AG09319 (cell line): ENCODE measurements around the gene PPP1R37.
A peak's percentile ranks its signal among the peaks of the same experiment; 100 is the strongest.

Experiments used
- DNase-seq: peaks from one replicate; pipeline ENCODE4 v3.0.0-alpha.2; 2010; ENCODE audit warnings: low read depth; ENCODE audit errors: extremely low read depth
- CTCF ChIP-seq: IDR thresholded peaks from 2 replicates; pipeline ENCODE4 v1.5.1; 2011; ENCODE audit warnings: low read depth, mild to moderate bottlenecking, inconsistent platforms, low read length, moderate library complexity

PPP1R37 gene

DNA sequence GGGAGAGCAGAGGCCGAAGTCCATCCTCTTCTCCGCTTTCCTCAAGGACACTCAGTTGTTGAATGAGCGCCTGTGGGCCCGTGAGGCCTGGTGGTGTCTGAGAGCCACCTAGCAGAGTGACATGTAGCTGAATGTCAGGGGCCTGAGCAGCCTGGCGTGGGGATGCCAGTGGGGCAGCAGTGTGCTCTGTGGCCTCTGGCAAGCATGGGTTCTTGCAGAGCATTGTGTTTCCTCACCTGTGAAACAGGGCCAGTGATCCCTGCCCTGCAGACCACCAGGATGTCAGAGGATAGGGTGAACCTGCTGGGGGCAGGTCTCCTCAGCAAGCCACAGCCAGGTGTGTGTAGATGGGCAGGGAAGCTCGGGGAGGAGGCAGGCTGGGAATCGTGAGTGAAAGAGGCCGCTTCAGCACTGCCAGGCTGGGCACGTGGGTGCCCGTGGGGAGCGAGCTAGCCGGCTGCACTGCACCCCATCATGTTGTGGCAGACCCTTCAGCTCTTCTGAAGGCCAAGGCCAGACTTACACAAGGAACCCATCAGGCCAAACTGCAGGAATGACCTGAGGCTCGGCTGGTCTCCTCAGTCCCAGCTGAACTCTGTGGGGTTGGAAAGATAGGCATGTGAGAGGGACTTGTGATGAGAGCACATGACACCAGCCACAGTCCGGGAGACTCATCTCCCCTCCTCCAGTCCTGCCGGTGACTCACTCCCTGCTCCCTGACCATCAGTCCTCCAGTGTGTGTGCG lies 5.0 kb downstream of the PPP1R37 start:
- DNase-seq = peak; percentile 65
- no peak for TF ChIP-seq CTCF

- no peak for TF ChIP-seq CTCF
- DNase-seq = no peak
Observed at GRCh38 chr19:45098521-45099466, 5.8 kb downstream of the PPP1R37 start.

- no peak for DNase-seq
- no peak for TF ChIP-seq CTCF
Observed at GRCh38 chr19:45099467-45100191, 6.7 kb downstream of the PPP1R37 start.

GRCh38 chr19:45100201-45100600 lies 7.2 kb downstream of the PPP1R37 start:
- TF ChIP-seq CTCF = no peak
- no peak for DNase-seq

GRCh38 chr19:45100846-45101252 lies 7.9 kb downstream of the PPP1R37 start:
- no peak for DNase-seq
- TF ChIP-seq CTCF = no peak

- TF ChIP-seq CTCF = no peak
- DNase-seq = no peak
Observed at GRCh38 chr19:45101806-45102205, 8.8 kb downstream of the PPP1R37 start.

DNA sequence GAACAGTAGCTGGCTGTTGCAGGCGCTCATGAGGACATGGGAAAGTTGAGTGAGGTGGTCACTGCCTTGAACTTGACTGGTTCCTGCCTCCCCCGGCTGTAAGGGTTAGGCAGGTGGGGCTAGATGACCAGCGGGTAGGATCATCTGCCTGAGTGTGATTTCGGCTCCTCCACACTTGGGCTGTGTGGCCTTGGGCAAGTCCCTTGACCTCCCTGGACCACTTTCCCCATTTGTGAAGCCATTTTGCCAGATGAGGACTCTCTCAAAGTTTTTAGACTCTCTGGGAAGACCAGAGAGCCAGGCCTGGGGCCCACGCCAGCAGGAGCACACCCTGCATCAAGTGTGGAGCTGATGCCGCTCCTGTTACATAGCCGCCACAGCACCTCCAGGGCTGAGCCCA lies 9.5 kb downstream of the PPP1R37 start:
- DNase-seq = no peak

More for the DNA sequence above, 9.5 kb downstream of the PPP1R37 start:
- no peak for TF ChIP-seq CTCF
